Stimulated activated CD4-positive, alpha-beta T cell treated with anti-CD3 and anti-CD28 coated beads, Interleukin-2, amount 100 ng/mL, for 24 hours (primary cell): ENCODE results near the gene CDX1.

Experiments
- DNase-seq, 2 donors: peaks; one replicate each; pipeline ENCODE4 v3.0.0-alpha.2; 2020

CDX1 gene

DNA sequence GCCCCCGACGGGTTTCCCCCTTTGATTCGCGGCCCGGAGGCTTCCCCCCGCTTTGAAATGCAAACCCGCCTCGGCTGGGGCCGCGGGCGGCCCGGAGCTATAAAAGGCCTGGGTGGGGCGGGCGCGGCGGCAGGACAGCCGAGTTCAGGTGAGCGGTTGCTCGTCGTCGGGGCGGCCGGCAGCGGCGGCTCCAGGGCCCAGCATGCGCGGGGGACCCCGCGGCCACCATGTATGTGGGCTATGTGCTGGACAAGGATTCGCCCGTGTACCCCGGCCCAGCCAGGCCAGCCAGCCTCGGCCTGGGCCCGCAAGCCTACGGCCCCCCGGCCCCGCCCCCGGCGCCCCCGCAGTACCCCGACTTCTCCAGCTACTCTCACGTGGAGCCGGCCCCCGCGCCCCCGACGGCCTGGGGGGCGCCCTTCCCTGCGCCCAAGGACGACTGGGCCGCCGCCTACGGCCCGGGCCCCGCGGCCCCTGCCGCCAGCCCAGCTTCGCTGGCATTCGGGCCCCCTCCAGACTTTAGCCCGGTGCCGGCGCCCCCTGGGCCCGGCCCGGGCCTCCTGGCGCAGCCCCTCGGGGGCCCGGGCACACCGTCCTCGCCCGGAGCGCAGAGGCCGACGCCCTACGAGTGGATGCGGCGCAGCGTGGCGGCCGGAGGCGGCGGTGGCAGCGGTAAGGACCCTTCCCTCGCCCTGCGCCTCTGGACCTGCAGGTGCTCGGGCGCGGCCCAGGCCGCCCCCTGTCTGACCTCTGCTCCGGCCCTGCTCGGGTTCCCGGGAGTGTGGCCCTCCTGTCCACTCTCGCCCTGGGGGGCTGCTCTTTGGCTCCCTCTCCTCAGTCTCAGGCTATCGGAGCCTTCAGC, at the start of gene CDX1:
Gene CDX1, plus strand, starts transcription at position 129 of the 862 bp plus-strand sequence. Its CDS starts 99 bp downstream, at position 228.
- DNase-seq: no peak

DNA sequence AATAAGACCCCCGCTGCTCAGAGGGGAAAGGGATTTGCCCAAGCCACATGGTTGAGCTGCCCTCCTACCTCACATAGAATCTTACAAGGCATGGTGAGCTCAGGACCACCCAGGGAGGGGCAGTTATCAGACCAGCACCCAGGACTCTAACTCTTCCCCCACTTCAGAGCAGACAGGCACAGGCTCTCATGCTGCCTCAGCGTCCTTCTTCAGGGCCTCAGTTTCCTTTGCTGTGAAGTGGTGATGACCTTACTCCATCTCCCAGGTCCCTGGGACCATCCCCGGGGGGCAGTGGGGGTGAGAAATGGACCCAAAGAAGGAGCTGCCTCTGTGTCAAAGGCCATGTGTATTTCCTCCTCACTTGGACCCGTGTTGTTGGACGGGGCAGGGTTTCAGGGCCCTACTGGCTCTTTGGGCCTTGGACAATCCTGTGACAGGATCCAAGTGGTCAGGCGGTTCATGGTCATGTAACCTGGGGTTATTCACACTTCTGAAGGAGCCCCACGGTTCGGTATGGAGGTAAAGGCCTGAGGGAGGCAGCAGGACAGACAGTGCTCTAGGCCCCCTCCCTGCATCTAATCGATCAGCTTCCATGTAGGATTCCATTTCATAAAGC, 48.5 kb upstream of the CDX1 start:
- no peak for DNase-seq

DNA sequence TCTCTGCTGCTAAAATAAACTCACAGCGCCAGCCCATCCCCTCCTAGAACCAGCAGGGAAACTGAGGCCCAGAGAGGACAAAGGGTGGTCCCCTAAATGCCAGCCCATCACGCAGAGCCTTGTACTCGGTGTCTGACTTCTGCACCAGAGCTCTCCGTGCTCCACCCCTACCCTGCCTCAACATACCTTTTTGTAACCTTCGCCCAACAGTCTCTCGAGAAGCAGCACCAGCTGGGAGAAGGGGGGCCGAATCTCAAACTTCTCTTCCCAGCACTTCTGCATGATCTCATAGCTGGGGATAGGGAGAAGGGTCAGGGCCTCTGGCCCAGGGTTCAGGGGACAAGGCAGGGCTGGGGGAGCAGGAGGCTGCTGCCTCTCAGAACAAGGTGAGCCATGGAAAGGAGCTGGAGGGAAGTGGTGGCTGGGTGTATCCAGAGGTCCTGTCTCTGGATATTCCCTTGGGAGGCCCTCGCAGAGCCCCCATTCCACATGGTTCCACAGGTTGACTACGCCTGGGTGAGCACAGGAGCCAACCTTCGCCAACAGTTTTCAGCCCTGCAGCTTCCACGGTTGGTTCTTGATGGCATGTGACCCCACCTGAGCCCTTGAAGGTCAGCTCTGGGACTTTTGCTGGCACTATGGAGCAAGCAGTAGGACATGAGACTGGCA, 47.9 kb upstream of the CDX1 start:
- DNase-seq: no peak

DNA sequence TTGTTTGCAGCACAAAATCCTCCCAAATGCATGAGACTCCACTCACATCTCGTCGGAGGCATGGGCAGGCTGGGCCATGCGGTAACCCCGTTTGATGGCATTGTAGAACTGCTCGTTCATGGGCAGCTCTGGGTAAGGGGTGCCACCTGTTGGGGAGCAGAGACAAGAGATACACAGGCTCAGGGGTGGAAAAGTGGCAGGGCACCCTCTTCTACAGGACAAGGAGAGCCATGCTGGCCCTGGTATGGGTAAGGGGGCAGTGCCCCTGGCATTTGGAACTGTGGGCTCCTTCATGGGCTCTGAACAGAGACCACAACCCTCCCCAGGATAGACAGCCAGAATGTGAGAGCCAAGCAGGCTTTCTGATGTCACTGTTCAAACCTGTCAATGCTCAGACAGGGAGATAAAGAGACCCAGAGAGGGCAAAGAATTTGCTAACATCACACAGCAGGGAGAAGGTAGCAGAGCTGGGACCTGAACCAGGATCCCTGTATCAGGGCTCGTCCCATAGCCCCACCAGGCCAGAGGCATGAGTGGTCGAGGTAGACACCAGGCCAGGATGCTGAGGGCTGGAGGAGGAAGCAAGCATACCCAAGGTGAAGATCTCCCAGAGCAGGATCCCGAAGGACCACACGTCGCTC, 47.0 kb upstream of the CDX1 start:
- DNase-seq: no peak

DNA sequence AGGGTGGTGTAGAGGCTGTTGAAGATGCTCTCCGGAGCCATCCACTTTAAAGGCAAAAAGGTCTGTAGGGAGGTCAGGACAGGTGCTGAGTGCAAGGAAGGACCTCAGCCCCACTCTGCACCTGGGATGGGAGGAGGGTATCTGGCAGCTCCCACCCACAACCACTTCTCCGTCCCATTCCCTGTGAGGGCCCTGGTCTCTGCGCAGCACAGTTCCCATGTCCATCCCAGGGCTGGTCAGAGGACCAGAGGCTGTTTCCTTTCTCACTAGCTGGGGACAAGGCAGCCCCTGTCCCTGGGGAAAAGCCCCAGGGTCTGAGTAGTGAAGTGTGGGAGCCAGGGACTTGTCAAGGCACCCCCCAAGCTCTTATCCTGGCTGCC, 46.5 kb upstream of the CDX1 start:
- no peak for DNase-seq

DNA sequence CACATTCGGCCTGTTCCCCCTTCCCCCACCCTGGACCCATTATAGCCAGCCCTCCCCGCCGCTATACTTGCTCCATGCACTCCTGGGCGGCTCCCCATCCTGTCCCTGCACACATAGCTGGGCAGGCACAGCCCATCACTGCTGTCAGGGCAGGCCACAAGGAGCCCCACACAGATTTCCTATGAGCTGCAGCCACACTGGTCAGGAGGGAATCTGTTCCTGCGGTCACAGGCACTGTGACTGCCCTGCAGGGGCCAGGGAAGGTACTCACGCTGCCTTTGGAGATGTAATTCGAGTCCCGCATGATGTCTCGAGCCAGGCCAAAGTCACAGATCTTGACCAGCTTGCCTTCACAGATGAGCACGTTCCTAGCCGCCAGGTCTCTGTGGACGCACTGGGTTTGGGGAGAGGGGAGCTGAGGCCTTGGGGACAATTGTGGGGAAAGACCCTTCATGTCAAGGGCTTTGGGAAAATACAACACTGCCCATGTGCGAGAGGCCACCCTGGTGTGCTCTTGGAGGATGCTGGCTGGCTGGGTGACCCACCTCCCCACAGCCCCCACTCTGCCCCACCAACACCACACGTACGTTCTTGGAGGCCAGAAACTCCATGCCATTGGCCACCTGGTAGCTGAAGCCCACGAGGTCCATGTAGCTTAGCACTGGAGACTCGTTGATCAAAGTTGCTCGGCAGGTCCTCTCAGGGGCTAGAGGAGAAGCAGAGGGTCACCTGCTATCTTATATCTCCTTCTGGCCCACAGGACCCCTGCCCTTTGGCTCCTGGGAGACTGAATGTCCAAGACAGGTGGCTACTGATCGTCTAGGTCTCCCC, 45.7 kb upstream of the CDX1 start:
- DNase-seq: no peak

DNA sequence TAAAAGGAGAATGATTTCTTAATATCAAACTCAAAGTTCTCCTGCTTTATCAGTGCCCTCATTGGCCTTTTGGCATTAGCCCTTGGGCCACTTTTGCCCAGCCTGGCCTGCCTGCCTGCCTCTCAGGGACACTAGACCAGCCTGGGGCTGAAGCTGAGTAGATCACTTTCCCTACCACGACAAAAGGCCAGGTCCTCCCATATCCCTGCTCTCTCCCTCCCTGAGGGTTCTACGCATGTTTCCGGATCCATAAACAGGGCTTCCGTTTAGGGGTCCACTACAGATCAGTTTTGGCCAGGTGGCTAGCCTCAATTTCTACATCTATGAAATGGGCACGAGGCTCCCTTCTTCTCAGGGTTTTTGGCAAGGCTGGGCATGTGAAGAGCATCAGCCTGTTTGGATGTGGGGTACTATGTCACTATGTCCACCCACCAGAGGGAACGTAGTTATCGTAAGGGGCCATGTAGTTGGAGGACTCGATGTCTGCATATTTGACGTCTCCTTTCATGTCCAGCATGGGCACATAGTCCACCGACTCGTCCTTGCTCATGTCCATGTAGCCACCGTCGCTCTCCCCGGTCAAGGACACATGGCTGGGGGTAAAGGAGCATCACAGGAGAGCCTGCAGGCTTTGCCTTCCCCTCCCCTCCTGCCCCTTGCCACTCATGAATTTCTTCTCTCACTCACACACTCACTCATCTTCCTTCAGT, 45.0 kb upstream of the CDX1 start:
- DNase-seq: no peak

DNA sequence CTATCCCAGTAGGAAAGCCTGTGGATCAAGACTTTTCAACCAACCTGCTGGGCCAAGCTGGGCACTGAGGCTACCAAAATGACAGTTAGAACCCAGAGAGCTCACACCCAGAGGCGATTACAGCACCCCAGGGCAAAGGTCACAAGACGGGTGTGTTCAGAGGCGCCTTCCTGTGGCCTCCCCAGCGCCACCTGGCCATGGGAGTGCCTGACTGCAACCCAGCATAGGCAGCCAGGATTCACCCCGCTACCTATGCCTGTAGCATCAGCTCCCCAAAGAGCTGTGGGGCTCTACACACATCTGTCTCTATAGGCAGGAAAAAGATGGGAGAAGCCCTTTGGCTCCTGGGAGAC, 44.4 kb upstream of the CDX1 start:
- peak in 1 of 2 donors; percentile 15 for DNase-seq

DNA sequence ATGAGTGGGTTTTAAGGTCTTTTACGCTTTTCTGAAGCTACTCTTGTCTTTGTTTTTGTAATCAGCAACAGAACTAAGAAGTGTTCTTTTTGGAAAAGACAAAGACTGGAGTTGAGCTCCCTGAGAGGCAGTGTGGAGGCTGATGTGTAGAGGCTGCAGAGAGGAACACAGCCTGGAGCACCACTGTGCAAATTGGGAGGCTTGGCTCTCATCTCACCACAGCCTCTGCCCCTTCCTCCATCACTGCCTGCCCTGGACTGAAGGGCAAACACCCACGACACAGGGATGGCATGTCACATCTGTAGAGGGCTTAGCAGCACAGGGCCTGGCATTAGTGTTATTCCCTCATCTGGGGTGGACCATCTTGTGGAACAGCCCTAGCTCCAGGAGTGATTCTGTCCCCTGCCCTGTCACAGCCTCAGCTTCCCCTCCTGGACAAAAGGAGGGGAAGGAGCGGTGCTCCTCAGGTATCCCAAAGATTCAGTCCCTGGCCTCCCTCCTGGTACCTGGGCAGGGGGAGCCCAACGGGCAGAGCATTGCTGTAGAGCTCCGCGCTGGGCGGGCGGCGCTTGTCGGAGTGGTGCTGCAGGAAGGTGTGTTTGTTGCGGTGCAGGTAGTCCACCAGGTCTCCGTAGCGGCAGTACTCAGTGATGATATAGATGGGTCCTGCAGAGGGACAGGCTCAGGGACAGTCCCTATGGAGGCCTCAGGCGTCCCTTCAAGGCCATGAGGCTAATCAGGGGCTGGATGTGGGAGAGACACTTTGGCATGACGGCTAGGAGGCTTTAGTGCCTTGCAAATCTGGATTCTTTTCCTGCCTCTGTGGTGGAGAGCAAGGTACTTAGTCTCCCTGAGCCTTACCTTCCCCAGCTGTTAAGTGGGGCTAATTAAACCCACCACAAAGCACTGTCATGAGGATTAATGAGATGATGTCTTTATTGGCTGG, 43.8 kb upstream of the CDX1 start:
- DNase-seq: no peak

DNA sequence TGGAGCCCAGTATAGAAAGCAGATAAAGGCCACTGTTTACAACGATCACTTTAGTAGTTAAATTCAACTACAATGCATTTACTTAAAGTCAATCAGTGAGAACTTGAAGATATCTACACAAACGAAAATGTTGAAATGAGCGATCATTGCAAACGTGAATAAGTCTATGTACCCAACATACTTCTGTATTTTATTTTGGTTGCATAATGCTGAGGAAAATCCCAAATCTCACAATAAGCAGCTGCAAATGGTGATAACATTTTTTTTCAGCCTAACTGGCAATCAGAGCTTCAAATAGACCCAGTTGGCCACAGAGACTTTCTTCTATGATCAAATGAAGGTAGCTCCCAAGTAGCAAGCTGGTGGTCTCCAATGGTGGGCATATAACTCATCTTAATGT, 43.0 kb upstream of the CDX1 start:
- DNase-seq: no peak

DNA sequence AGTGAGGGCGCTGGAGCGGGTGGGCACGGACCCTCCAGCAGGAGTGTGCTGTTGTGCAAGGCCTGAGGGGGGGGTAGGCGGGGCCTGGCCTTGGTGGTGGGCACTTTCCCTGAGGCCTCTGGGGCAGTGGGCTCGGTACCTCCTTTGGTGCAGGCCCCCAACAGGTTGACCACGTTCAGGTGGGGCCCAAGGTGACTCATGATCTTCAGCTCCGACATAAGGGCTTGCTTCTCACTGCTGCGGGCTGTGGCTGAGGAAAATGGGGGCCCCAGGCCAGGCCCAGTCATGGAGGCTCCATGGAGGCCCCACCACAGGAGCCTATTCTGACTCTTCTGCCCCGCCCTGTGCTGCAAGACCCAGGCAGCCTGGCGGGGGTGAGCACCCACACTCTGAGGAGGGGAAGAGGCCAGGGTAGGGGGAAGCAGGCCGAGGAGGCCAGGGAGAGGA, 42.4 kb upstream of the CDX1 start:
- DNase-seq: no peak

DNA sequence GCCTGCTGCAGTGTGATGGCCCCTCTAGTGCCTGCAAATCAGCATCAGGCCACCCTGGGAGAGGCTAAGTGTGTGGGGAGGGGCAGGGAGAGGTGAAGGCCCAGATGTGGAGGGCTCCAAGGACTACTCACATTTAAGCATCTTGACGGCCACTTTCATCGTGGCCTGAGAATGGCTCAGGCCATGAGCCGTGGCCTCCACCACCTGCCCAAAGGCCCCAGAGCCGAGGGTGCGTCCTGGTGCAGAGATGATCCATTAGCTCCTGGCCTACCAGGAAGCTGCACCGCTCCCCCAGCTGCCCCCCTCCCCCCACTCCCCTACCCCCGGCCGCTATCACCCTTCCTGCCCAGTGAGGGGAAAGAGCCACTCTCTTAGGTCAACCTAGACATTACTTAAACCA, 42.0 kb upstream of the CDX1 start:
- no peak for DNase-seq

DNA sequence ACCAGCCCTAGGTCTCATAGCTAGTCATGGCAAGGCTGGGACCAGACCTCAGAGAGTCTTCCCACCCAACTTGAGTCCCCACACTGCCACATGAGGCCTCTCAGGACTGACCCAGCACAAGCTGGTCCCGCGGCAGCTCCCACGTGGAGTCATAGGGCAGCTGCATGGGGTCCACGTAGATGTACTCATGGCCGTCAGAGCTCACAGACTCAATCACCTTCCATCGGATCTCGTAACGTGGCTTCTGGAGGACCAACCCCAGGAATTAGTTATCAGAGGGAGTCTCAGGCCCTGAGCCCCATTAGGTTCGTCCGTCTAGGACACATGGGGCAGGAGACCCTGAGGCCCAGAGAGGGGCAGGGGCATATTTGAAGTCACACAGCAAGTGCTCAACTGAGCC, 41.2 kb upstream of the CDX1 start:
- DNase-seq: no peak

DNA sequence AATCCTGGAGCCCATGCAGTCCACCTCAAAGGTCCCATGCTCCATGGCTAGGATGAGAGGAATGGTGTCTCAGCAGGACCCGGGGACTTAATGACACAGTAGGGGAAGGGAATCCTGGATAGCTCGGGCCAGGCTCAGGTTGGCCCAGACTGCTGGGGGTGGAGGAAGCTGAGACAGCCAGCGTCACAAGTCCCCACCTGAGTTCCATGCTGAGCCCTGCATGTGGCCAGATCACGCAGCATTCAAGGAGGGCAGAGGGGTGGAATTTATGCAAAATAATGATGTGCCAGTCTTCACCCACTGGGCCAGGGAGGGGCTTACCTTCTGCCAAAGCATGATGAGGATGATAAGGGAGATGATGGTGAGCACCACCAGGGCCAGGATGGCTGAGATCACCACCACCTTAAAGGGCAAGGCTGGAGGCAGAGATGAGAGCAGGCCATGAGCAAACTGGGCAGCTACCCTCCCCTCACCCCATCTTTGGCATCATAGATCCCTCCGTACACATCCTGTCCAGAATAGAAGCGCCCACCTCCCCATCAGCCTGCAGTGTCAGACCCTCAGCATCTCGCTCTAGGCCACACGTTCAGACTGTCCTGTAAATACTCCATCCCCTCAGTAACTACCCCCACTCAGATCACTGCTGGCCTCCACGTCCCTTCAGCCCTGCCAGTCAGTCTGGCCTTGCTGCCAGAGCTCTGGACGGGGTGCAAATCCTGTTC, 40.2 kb upstream of the CDX1 start:
- no peak for DNase-seq

DNA sequence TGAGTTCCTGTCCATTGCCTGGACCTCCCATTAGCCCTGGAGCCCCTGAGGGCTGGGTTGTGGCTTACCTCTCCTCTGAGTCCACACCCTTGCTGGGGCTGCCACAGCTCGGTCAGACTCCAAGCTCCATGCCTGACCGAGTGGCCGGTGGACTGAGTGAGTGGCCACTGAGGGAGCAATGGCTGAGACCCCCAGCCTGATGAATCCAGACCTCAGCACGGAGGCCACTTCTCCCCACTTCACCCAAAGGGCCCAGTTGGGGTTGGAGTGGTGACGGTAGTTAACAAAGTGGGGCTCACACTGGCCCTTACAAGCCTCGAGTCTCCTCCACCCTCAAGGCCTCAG, 39.7 kb upstream of the CDX1 start:
- no peak for DNase-seq

DNA sequence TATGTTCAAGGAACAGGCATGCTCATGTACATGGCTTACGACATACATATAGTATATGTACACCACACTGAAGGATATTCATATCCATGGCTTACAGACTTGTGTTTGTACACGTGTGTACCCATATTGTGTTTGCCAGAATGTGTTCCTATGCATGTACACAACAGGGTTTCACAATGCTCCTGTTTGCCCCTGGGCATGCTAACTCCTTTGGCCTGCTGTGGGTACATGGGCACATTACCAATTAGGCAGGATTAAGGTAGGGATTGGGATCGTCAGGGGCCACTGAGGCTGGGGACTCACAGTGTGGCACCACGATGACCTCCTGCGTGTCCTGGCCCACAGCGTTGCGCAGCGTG, 37.1 kb upstream of the CDX1 start:
- no peak for DNase-seq

DNA sequence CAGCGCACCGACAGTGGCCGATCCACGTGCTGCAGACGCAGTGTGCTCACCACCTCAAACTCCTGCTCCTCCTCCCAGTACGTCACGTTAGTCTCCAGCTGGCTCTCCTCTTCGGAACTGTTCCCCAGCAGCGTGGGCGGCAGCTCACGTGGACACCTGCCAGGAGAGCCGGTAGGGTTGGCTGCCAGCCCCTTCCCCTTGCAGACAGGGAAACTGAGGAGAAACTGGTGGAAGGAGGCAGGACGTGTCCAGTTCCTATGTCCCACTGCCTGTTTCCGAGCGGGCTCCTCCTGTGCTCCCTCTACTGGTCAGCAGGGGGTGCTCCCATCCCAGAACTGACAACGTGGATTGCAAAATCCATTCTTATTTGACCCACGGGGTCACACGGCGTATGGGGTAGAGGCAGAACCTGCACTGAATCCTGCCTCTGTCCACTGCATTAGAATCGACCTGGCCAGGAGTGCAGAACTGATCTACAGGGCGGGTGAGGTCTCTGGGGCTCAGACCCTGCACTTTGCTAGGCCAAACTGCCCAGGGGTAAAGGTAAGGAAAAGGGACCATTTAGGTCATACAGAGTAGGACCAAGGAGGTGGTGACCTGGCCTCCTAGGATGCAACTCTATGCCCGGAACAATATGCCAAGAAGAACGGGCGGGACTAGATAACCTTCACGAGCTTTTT, 36.6 kb upstream of the CDX1 start:
- DNase-seq: peak; percentile 45 to 64

DNA sequence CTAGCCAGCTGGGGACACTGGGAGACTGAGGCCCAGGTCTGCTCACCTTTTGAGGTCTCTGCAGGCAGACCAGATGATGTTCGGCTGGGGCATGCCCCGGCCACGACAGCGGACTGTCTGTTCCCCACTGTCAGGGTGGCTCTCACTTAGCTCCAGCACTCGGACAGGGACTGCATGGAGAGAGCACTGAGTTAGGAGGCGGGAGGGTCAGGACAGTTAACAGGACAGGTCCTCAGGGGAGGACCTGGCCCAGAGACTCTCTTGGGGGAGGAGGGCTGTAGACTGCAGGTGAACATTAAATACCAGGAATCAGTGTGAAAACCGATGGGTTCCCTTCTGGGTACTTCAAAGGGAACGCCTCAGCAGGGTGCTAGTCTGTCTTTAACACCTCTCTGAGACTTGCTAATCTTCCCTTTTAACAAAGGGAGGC, 36.1 kb upstream of the CDX1 start:
- no peak for DNase-seq

DNA sequence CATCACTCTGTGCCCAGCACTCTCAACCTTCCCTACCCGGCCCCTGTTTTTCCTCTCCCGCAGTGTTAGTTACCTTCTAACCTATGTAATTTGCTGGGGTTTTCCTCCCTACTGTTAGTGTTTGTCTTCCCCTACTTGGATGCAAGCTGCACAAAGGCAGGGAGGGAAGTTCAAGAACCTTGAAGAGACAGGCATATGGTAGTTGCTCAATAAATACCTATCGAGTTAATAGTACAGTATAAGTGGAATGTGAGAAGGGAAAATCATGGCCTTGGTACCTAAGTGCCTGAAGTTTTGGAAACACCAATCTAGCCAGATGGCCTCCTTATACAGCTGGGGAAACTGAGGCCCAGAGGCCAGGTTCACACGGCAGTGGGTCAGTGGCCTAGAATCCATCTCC, 35.1 kb upstream of the CDX1 start:
- DNase-seq: no peak
